Activated CD8-positive, alpha-beta T cell treated with anti-CD3 and anti-CD28 coated beads, Interleukin-2, amount 10 ng/mL, durations not matched to agents 7 days and 5 days (primary cell): ENCODE measurements around the gene RIMS4. TPM values are rescaled to one million over a fixed set of nuclear protein-coding genes. Genes with fewer than 3 reads are reported as not detected.

Experiments
- ATAC-seq: fragments of 150-1000 bp; cut with Tn5 transposase; one replicate; pipeline ENCODE4 v1.10.0; 2021; ENCODE audit warnings: moderate library complexity
- CTCF ChIA-PET: fragments of 350-600 bp; sonication (Branson Sonifier 250); formaldehyde crosslinking; loops from one replicate; lab custom pipeline; 2021; ENCODE audit warnings: antibody characterized with exemption; lab: Charles Lee
- POLR2A ChIA-PET: fragments of 350-600 bp; sonication (Branson Sonifier 250); formaldehyde crosslinking; loops from one replicate; lab custom pipeline; 2021; ENCODE audit warnings: antibody characterized with exemption; lab: Charles Lee
- DNase-seq: peaks from one replicate; pipeline ENCODE4 v3.0.0-alpha.2; 2020
- H3K27ac Mint-ChIP-seq: one replicate; pipeline ENCODE4 v1.8.0; 2021; ENCODE audit warnings: mild to moderate bottlenecking, mixed read lengths
- H3K27me3 Mint-ChIP-seq: one replicate; pipeline ENCODE4 v1.8.0; 2021; ENCODE audit warnings: low read depth, mixed read lengths
- H3K36me3 Mint-ChIP-seq: one replicate; pipeline ENCODE4 v1.8.0; 2021; ENCODE audit warnings: low read depth, mixed read lengths
- H3K4me1 Mint-ChIP-seq: one replicate; pipeline ENCODE4 v1.8.0; 2021; ENCODE audit warnings: low read depth, mixed read lengths
- H3K4me3 Mint-ChIP-seq: one replicate; pipeline ENCODE4 v1.8.0; 2021; ENCODE audit warnings: mild to moderate bottlenecking, mixed read lengths
- H3K9me3 Mint-ChIP-seq: one replicate; pipeline ENCODE4 v1.8.0; 2022; ENCODE audit warnings: mixed read lengths; ENCODE audit not compliant: insufficient read depth
- total RNA-seq, 2 experiments: library from RNA; stranded (reverse); gene quantifications; one replicate each; pipeline ENCODE4 v1.2.3, GENCODE V29; 2021

The RIMS4 gene
- total RNA-seq, 2 experiments from 2014 or later = not detected

- Mint-ChIP-seq H3K4me1 (peaks cover 6% of the 10 kb centered on the region), H3K27me3 (peaks cover 25% of the 10 kb centered on the region), H3K4me3 (no peak overlapping the region), H3K36me3 (no peaks in the 10 kb centered on the region), H3K27ac (no peak overlapping the region), H3K9me3 (no peaks in the 10 kb centered on the region)
- POLR2A ChIA-PET = no interaction called here
- ATAC-seq (no peak), DNase-seq (no peak)
- CTCF ChIA-PET = interaction anchor here (0.9 to 2.3 kb wide), 3 partner anchors 9 to 61 kb away, joined by 3 to 10 read pairs (median 3); no protein-coding TSS in a partner anchor
Observed at GRCh38 chr20:44743916-44744655, 66.3 kb downstream of the RIMS4 start.

- DNase-seq = no peak
- H3K36me3 Mint-ChIP-seq = no peaks in the 10 kb centered on the region
- H3K27ac Mint-ChIP-seq = no peak overlapping the region
- H3K4me3 Mint-ChIP-seq = no peak overlapping the region
- peaks cover 11% of the 10 kb centered on the region for H3K4me1 Mint-ChIP-seq
- CTCF ChIA-PET = interaction anchor here (0.9 to 2.3 kb wide), 3 partner anchors 8 to 60 kb away, joined by 3 to 10 read pairs (median 3); no protein-coding TSS in a partner anchor
- no peak for ATAC-seq
- POLR2A ChIA-PET = no interaction called here
- peaks cover 25% of the 10 kb centered on the region for H3K27me3 Mint-ChIP-seq
- no peaks in the 10 kb centered on the region for H3K9me3 Mint-ChIP-seq
Observed at GRCh38 chr20:44743080-44743701, 67.2 kb downstream of the RIMS4 start.

- POLR2A ChIA-PET = no interaction called here
- H3K36me3 Mint-ChIP-seq = no peaks in the 10 kb centered on the region
- peaks cover 2% of the 10 kb centered on the region for H3K9me3 Mint-ChIP-seq
- H3K4me3 Mint-ChIP-seq = no peak overlapping the region
- H3K4me1 Mint-ChIP-seq = peaks cover 11% of the 10 kb centered on the region
- no peak overlapping the region for H3K27ac Mint-ChIP-seq
- no peak for DNase-seq
- ATAC-seq = no peak
- peaks cover 25% of the 10 kb centered on the region for H3K27me3 Mint-ChIP-seq
- CTCF ChIA-PET = interaction anchor here (2.3 kb wide), 1 partner anchor 57 kb away, joined by 10 read pairs; no protein-coding TSS in a partner anchor
Observed at GRCh38 chr20:44742304-44743079, 67.9 kb downstream of the RIMS4 start.

- Mint-ChIP-seq H3K9me3 (peaks cover 6% of the 10 kb centered on the region), H3K36me3 (peaks cover 2% of the 10 kb centered on the region), H3K4me1 (peaks cover 16% of the 10 kb centered on the region), H3K4me3 (no peak overlapping the region), H3K27ac (no peak overlapping the region), H3K27me3 (peaks cover 10% of the 10 kb centered on the region)
- ATAC-seq (no peak), DNase-seq (no peak)
- CTCF ChIA-PET = no interaction called here
- POLR2A ChIA-PET = no interaction called here
Observed at GRCh38 chr20:44739942-44740341, 70.4 kb downstream of the RIMS4 start.

- DNase-seq = peak; percentile 75
- Mint-ChIP-seq H3K27me3 (peaks cover 2% of the 10 kb centered on the region), H3K9me3 (peaks cover 6% of the 10 kb centered on the region), H3K27ac (no peak overlapping the region), H3K4me1 (peaks cover 16% of the 10 kb centered on the region), H3K4me3 (peak overlapping the region; percentile 55), H3K36me3 (peaks cover 2% of the 10 kb centered on the region)
- ChIA-PET CTCF (interaction anchor here (0.8 to 2.7 kb wide), 4 partner anchors 9 to 128 kb away, joined by 3 to 8 read pairs (median 6); no protein-coding TSS in a partner anchor), POLR2A (interaction anchor here (0.7 kb wide), 1 partner anchor 55 kb away, joined by 3 read pairs; no protein-coding TSS in a partner anchor)
- peak; percentile 70 for ATAC-seq
Observed at GRCh38 chr20:44738813-44739477, 71.4 kb downstream of the RIMS4 start.

GRCh38 chr20:44737116-44737515, 73.2 kb downstream of the RIMS4 start:
- ChIA-PET POLR2A (no interaction called here), CTCF (interaction anchor here (1.2 to 2.7 kb wide), 5 partner anchors 10 to 348 kb away, joined by 3 to 10 read pairs (median 5); no protein-coding TSS in a partner anchor)
- Mint-ChIP-seq H3K27me3 (no peaks in the 10 kb centered on the region), H3K4me1 (peaks cover 22% of the 10 kb centered on the region), H3K36me3 (peaks cover 2% of the 10 kb centered on the region), H3K27ac (no peak overlapping the region), H3K4me3 (no peak overlapping the region), H3K9me3 (peaks cover 6% of the 10 kb centered on the region)
- ATAC-seq (no peak), DNase-seq (no peak)

- Mint-ChIP-seq H3K27ac (peak overlapping the region; percentile 80), H3K9me3 (peaks cover 6% of the 10 kb centered on the region), H3K4me1 (peaks cover 22% of the 10 kb centered on the region), H3K27me3 (no peaks in the 10 kb centered on the region), H3K4me3 (peak overlapping the region; percentile 62), H3K36me3 (peaks cover 2% of the 10 kb centered on the region)
- ChIA-PET CTCF (interaction anchor here (1.2 to 2.7 kb wide), 5 partner anchors 11 to 347 kb away, joined by 3 to 10 read pairs (median 5); no protein-coding TSS in a partner anchor), POLR2A (no interaction called here)
- ATAC-seq (peak; percentile 50), DNase-seq (peak; percentile 52)
Observed at GRCh38 chr20:44736170-44737021, 74.0 kb downstream of the RIMS4 start.

- CTCF ChIA-PET = no interaction called here
- H3K36me3 Mint-ChIP-seq = peaks cover 2% of the 10 kb centered on the region
- H3K4me1 Mint-ChIP-seq = peaks cover 22% of the 10 kb centered on the region
- H3K27ac Mint-ChIP-seq = peak overlapping the region; percentile 80
- peaks cover 6% of the 10 kb centered on the region for H3K9me3 Mint-ChIP-seq
- H3K27me3 Mint-ChIP-seq = no peaks in the 10 kb centered on the region
- ATAC-seq = no peak
- POLR2A ChIA-PET = no interaction called here
- H3K4me3 Mint-ChIP-seq = peak overlapping the region; percentile 62
- DNase-seq = no peak
Observed at GRCh38 chr20:44735816-44736169, 74.6 kb downstream of the RIMS4 start.

GRCh38 chr20:44734938-44735337, 75.4 kb downstream of the RIMS4 start:
- H3K27me3 Mint-ChIP-seq = no peaks in the 10 kb centered on the region
- ChIA-PET CTCF (interaction anchor here (0.7 kb wide), 1 partner anchor 9 kb away, joined by 3 read pairs; no protein-coding TSS in a partner anchor), POLR2A (no interaction called here)
- H3K36me3 Mint-ChIP-seq = peaks cover 2% of the 10 kb centered on the region
- peaks cover 6% of the 10 kb centered on the region for H3K9me3 Mint-ChIP-seq
- ATAC-seq = no peak
- H3K4me3 Mint-ChIP-seq = no peak overlapping the region
- H3K4me1 Mint-ChIP-seq = peaks cover 22% of the 10 kb centered on the region
- H3K27ac Mint-ChIP-seq = no peak overlapping the region
- DNase-seq = no peak

GRCh38 chr20:44733341-44734069, 76.8 kb downstream of the RIMS4 start:
- peak; percentile 83 for ATAC-seq
- H3K27me3 Mint-ChIP-seq = no peaks in the 10 kb centered on the region
- no peak overlapping the region for H3K4me3 Mint-ChIP-seq
- no peak overlapping the region for H3K27ac Mint-ChIP-seq
- peaks cover 18% of the 10 kb centered on the region for H3K4me1 Mint-ChIP-seq
- H3K36me3 Mint-ChIP-seq = peaks cover 2% of the 10 kb centered on the region
- ChIA-PET POLR2A (no interaction called here), CTCF (interaction anchor here (0.7 to 3.1 kb wide), 9 partner anchors 10 to 352 kb away, joined by 3 to 68 read pairs (median 4); no protein-coding TSS in a partner anchor)
- H3K9me3 Mint-ChIP-seq = peaks cover 6% of the 10 kb centered on the region
- peak; percentile 75 for DNase-seq
